HepG2 (cell line): ENCODE data around the gene ANKRD55. TPM values are rescaled to one million over a fixed set of nuclear protein-coding genes. Genes with fewer than 3 reads are reported as not detected.

Experiments
- CBX1 ChIP-seq: IDR thresholded peaks from one replicate; pipeline ENCODE4 v1.6.1; 2016; ENCODE audit warnings: antibody characterized with exemption, low read depth
- NFIC ChIP-seq: IDR thresholded peaks from 2 replicates; pipeline ENCODE4 v1.6.1; 2012; ENCODE audit warnings: mild to moderate bottlenecking, low read length, inconsistent platforms
- POLR2G ChIP-seq: fragments of 200-400 bp; formaldehyde crosslinking; IDR thresholded peaks from 2 replicates; pipeline ENCODE4 v1.6.1; 2018; ENCODE audit warnings: mild to moderate bottlenecking, low read depth, low read length, moderate library complexity
- RBM39 ChIP-seq: fragments of 200-400 bp; formaldehyde crosslinking; IDR thresholded peaks from one replicate; pipeline ENCODE4 v1.6.1; 2018; ENCODE audit warnings: antibody characterized with exemption, mild to moderate bottlenecking, low read depth, low read length; ENCODE audit not compliant: poor library complexity, severe bottlenecking
- SIN3A ChIP-seq: IDR thresholded peaks from 2 replicates; pipeline ENCODE4 v1.6.1; 2011; ENCODE audit warnings: low read depth, mild to moderate bottlenecking, control low read depth, low read length, borderline replicate concordance
- SRSF1 ChIP-seq: fragments of 200-400 bp; formaldehyde crosslinking; optimal IDR thresholded peaks from 2 replicates; pipeline ENCODE3; 2017; ENCODE audit warnings: mild to moderate bottlenecking, low read depth, low read length, moderate library complexity
- ZFP90 ChIP-seq: sonication (generic); formaldehyde crosslinking; IDR thresholded peaks from 2 replicates; pipeline ENCODE4 v1.8.0; 2022; ENCODE audit warnings: missing genetic modification reagents, mild to moderate bottlenecking, inconsistent platforms, borderline replicate concordance
- ZNF33A ChIP-seq: sonication (generic); formaldehyde crosslinking; IDR thresholded peaks from 2 replicates; pipeline ENCODE4 v1.5.1; 2020; ENCODE audit warnings: missing genetic modification reagents, mild to moderate bottlenecking, moderate library complexity, borderline replicate concordance
- polyA plus RNA-seq, 8 experiments: library from polyadenylated mRNA; depleted of rRNA in 3 of 8; stranded (reverse) in 7 of 8; unstranded in 1 of 8; fragments of >200 nt; fragmentation: Illumina TruSeq in 4 of 8; extraction: Trizol in 4 of 8; gene quantifications; 2 replicates each; pipeline versions ENCODE4 v1.2.1 to v1.2.3, GENCODE V29; 2011 to 2016; ENCODE audit warnings: low read depth in 4 of 8, missing spikeins in 1 of 8, mixed read lengths in 1 of 8; ENCODE audit not compliant: insufficient read depth in 1 of 8
- total RNA-seq, 5 experiments: library from RNA; depleted of rRNA; stranded (reverse); fragments of >200 nt; fragmentation: Illumina TruSeq; extraction: Trizol; gene quantifications; 2 replicates each; pipeline ENCODE4 v1.2.3, GENCODE V29; 2016; ENCODE audit warnings: low read depth in 1 of 5
- TF ChIP-seq, protein P1 (sequence below): sonication (generic); formaldehyde crosslinking; IDR thresholded peaks from 2 replicates; pipeline ENCODE4 v1.4.0; 2020; ENCODE audit warnings: missing genetic modification reagents, borderline replicate concordance
- TF ChIP-seq, protein P2 (sequence below): sonication (generic); formaldehyde crosslinking; IDR thresholded peaks from 2 replicates; pipeline ENCODE4 v1.4.0; 2020; ENCODE audit warnings: missing genetic modification reagents
- TF ChIP-seq, protein P3 (sequence below): sonication (generic); formaldehyde crosslinking; IDR thresholded peaks from 2 replicates; pipeline ENCODE4 v1.5.1; 2020; ENCODE audit warnings: missing genetic modification reagents, mild to moderate bottlenecking, borderline replicate concordance
- TF ChIP-seq, protein P4 (sequence below): sonication (generic); formaldehyde crosslinking; IDR thresholded peaks from 2 replicates; pipeline ENCODE4 v1.9.0; 2021; ENCODE audit warnings: missing genetic modification reagents, borderline replicate concordance
- TF ChIP-seq, protein P5 (sequence below): sonication (generic); formaldehyde crosslinking; IDR thresholded peaks from 2 replicates; pipeline ENCODE4 v1.4.0; 2020; ENCODE audit warnings: missing genetic modification reagents

The ANKRD55 gene
- total and polyA plus RNA-seq, 2 of the 13 experiments (the other 11 are each of a cell fraction or from before 2014, with no cell fraction given), result 0.11 to 0.28 TPM

DNA sequence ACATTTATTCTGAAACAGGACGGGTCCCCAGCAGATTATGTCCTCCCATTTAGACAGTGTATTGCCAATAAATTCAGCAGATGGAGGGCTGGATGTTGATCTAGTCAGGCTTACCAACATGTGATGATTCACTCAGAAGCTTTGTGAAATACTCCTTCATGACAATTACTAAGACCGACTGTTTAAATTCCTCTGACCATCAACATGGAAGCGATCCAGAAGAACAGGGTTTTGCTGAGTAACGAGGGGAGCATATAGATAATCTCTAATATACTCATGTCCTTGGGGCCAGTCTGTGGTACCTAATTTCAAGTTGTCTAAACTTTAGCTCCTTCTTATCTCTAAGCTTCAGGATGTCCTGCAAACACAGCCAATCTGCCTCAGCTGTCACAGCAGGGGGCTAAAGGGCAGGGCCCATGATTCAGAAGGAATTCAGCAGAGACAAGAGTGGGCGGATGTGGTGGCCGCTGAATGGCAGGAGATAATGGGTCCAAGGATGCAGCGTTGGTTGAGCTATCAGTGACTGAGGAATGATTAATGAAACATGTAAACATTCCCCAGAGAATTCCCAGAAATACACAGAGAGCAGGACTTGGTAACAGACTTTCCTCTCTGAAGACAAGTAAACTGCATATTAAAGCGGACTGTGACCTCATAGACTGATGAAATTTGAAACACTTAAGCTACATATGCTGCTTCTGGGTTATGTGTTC lies 109.4 kb downstream of the ANKRD55 start (continued):
- TF ChIP-seq, protein P1, sequence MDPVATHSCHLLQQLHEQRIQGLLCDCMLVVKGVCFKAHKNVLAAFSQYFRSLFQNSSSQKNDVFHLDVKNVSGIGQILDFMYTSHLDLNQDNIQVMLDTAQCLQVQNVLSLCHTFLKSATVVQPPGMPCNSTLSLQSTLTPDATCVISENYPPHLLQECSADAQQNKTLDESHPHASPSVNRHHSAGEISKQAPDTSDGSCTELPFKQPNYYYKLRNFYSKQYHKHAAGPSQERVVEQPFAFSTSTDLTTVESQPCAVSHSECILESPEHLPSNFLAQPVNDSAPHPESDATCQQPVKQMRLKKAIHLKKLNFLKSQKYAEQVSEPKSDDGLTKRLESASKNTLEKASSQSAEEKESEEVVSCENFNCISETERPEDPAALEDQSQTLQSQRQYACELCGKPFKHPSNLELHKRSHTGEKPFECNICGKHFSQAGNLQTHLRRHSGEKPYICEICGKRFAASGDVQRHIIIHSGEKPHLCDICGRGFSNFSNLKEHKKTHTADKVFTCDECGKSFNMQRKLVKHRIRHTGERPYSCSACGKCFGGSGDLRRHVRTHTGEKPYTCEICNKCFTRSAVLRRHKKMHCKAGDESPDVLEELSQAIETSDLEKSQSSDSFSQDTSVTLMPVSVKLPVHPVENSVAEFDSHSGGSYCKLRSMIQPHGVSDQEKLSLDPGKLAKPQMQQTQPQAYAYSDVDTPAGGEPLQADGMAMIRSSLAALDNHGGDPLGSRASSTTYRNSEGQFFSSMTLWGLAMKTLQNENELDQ (CRISPR knock-in tag), result no peak
- TF ChIP-seq ZNF33A (CRISPR knock-in tag), result no peak
- no peak for TF ChIP-seq SRSF1
- TF ChIP-seq, protein P2, sequence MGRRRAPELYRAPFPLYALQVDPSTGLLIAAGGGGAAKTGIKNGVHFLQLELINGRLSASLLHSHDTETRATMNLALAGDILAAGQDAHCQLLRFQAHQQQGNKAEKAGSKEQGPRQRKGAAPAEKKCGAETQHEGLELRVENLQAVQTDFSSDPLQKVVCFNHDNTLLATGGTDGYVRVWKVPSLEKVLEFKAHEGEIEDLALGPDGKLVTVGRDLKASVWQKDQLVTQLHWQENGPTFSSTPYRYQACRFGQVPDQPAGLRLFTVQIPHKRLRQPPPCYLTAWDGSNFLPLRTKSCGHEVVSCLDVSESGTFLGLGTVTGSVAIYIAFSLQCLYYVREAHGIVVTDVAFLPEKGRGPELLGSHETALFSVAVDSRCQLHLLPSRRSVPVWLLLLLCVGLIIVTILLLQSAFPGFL, result no peak
- TF ChIP-seq ZFP90 (CRISPR knock-in tag), result 0 out of 2 replicates have a peak, but pooled peaks have one; percentile 67
- TF ChIP-seq POLR2G, result no peak; the same call in 1 of the 2 replicates
- TF ChIP-seq RBM39, result no peak
- TF ChIP-seq, protein P3, sequence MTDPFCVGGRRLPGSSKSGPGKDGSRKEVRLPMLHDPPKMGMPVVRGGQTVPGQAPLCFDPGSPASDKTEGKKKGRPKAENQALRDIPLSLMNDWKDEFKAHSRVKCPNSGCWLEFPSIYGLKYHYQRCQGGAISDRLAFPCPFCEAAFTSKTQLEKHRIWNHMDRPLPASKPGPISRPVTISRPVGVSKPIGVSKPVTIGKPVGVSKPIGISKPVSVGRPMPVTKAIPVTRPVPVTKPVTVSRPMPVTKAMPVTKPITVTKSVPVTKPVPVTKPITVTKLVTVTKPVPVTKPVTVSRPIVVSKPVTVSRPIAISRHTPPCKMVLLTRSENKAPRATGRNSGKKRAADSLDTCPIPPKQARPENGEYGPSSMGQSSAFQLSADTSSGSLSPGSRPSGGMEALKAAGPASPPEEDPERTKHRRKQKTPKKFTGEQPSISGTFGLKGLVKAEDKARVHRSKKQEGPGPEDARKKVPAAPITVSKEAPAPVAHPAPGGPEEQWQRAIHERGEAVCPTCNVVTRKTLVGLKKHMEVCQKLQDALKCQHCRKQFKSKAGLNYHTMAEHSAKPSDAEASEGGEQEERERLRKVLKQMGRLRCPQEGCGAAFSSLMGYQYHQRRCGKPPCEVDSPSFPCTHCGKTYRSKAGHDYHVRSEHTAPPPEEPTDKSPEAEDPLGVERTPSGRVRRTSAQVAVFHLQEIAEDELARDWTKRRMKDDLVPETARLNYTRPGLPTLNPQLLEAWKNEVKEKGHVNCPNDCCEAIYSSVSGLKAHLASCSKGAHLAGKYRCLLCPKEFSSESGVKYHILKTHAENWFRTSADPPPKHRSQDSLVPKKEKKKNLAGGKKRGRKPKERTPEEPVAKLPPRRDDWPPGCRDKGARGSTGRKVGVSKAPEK (CRISPR knock-in tag), result peak; percentile 77; the same call in 1 of the 2 replicates
- no peak for TF ChIP-seq CBX1
- TF ChIP-seq, protein P4, sequence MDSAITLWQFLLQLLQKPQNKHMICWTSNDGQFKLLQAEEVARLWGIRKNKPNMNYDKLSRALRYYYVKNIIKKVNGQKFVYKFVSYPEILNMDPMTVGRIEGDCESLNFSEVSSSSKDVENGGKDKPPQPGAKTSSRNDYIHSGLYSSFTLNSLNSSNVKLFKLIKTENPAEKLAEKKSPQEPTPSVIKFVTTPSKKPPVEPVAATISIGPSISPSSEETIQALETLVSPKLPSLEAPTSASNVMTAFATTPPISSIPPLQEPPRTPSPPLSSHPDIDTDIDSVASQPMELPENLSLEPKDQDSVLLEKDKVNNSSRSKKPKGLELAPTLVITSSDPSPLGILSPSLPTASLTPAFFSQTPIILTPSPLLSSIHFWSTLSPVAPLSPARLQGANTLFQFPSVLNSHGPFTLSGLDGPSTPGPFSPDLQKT (CRISPR knock-in tag), result no peak
- TF ChIP-seq SIN3A, result no peak
- TF ChIP-seq NFIC, result peak; percentile 54; the same call in 1 of the 2 replicates
- TF ChIP-seq, protein P5, sequence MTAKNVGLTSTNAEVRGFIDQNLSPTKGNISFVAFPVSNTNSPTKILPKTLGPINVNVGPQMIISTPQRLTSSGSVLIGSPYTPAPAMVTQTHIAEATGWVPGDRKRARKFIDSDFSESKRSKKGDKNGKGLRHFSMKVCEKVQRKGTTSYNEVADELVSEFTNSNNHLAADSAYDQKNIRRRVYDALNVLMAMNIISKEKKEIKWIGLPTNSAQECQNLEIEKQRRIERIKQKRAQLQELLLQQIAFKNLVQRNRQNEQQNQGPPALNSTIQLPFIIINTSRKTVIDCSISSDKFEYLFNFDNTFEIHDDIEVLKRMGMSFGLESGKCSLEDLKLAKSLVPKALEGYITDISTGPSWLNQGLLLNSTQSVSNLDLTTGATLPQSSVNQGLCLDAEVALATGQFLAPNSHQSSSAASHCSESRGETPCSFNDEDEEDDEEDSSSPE, result peak; percentile 52; the same call in 1 of the 2 replicates
